Ovary (tissue), 3 donors: Measurements from ENCODE around the gene AQP5.

ENCODE experiments used
- EP300 ChIP-seq: sonication (generic); formaldehyde crosslinking; IDR thresholded peaks from one replicate; pipeline ENCODE4 v1.6.1; 2017; ENCODE audit warnings: antibody characterized with exemption
- POLR2A ChIP-seq: fragments of 450-650 bp; IDR thresholded peaks from one replicate; pipeline ENCODE4 v1.6.1; 2017; ENCODE audit warnings: antibody characterized with exemption, mild to moderate bottlenecking, moderate library complexity
- TF ChIP-seq, protein P1 (sequence below), 3 donors: fragments of 450-650 bp in 2 of 3; fragments of 200-600 bp in 1 of 3; IDR thresholded peaks; one replicate each; pipeline versions ENCODE4 v1.5.1 to v1.8.0; 2016 to 2022; ENCODE audit warnings: antibody characterized with exemption in 3 of 3, mild to moderate bottlenecking in 1 of 3
- donor health status: DM: no; HTN: no; CAD: no.

DNA sequence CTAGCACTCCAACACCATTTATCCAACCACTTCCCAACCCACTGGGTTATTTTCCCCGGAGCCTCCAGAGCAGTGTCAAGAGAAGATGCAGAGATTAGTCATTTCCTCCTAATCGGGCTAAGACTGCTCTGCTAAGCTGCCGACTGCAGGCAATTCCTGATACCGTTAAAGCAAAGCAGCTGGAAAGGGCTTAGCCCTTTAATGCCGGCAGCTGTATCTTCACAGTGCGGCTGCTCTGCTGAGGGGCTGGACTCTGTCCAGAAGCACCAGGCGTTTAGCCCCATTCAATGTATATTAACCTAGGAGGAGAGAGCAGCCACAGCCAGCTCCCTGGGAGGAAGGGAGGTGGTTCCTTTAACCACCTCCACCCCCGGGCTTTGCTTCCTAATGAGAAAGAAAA, 22.2 kb downstream of the AQP5 start:
- TF ChIP-seq POLR2A (no peak), EP300 (no peak)
- TF ChIP-seq, protein P1, sequence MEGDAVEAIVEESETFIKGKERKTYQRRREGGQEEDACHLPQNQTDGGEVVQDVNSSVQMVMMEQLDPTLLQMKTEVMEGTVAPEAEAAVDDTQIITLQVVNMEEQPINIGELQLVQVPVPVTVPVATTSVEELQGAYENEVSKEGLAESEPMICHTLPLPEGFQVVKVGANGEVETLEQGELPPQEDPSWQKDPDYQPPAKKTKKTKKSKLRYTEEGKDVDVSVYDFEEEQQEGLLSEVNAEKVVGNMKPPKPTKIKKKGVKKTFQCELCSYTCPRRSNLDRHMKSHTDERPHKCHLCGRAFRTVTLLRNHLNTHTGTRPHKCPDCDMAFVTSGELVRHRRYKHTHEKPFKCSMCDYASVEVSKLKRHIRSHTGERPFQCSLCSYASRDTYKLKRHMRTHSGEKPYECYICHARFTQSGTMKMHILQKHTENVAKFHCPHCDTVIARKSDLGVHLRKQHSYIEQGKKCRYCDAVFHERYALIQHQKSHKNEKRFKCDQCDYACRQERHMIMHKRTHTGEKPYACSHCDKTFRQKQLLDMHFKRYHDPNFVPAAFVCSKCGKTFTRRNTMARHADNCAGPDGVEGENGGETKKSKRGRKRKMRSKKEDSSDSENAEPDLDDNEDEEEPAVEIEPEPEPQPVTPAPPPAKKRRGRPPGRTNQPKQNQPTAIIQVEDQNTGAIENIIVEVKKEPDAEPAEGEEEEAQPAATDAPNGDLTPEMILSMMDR (IDR thresholded peaks at IDR 0.05): no peak
